SK-N-SH (cell line): Measurements from ENCODE around the gene PAFAH1B2. TPM values are rescaled to one million over a fixed set of nuclear protein-coding genes. Genes with fewer than 3 reads are reported as not detected.

Experiments used
- CTCF ChIA-PET: fragments of 300-600, 350-600 bp; formaldehyde crosslinking; extraction: SDS; loops from one replicate; lab custom pipeline; 2021; lab: Yijun Ruan, JAX
- POLR2A ChIA-PET: fragments of 350-600 bp; sonication (Branson Sonifier 250); formaldehyde crosslinking; extraction: SDS; loops from one replicate; lab custom pipeline; 2020; ENCODE audit warnings: antibody characterized with exemption, inconsistent platforms; lab: Yijun Ruan, JAX
- DNase-seq: peaks from one replicate; pipeline ENCODE4 v3.0.0; 2012
- H2AFZ ChIP-seq: fragments of 200-600 bp; sonication (generic); 2 replicates; pipeline ENCODE4 v1.8.1; 2016; ENCODE audit warnings: antibody characterized with exemption, mild to moderate bottlenecking, low read depth
- H3F3A ChIP-seq: fragments of 200-600 bp; sonication (generic); replicated peaks from 2 replicates; pipeline ENCODE3; 2016; ENCODE audit warnings: antibody characterized with exemption, mild to moderate bottlenecking; ENCODE audit not compliant: insufficient read depth
- H3K27ac ChIP-seq, 2 experiments: fragments of 200-500 bp in 1 of 2; fragments of 200-600 bp in 1 of 2; sonication (Bioruptor generic) in 1 of 2; sonication (generic), shearing (Covaris generic) in 1 of 2; 2 replicates each; pipeline versions ENCODE4 v1.5.1 to v1.6.1; 2014 to 2016; ENCODE audit warnings: low read depth in 2 of 2, inconsistent platforms in 1 of 2, low read length in 1 of 2, mild to moderate bottlenecking in 1 of 2, mixed read lengths in 1 of 2
- H3K27me3 ChIP-seq: fragments of 200-600 bp; sonication (generic), shearing (Covaris generic); 2 replicates; pipeline ENCODE4 v1.6.1; 2016; ENCODE audit warnings: mixed run types; ENCODE audit not compliant: insufficient read depth
- H3K36me3 ChIP-seq, 2 experiments: fragments of 200-500 bp in 1 of 2; fragments of 200-600 bp in 1 of 2; sonication (Bioruptor generic) in 1 of 2; sonication (generic) in 1 of 2; replicated peaks in 1 of 2; 2 replicates each; pipeline versions ENCODE3 to v1.5.1; 2014 to 2016; ENCODE audit warnings: low read length in 1 of 2, mild to moderate bottlenecking in 1 of 2; ENCODE audit not compliant: insufficient read depth in 2 of 2, control insufficient read depth in 1 of 2
- H3K4me1 ChIP-seq, 2 experiments: fragments of 200-500 bp in 1 of 2; fragments of 200-600 bp in 1 of 2; sonication (Bioruptor generic) in 1 of 2; sonication (generic), shearing (Covaris generic) in 1 of 2; 2 replicates each; pipeline versions ENCODE4 v1.5.1 to v1.6.1; 2014 to 2016; ENCODE audit warnings: low read depth in 1 of 2, low read length in 1 of 2, mixed run types in 1 of 2; ENCODE audit not compliant: insufficient read depth in 2 of 2, control insufficient read depth in 1 of 2
- H3K4me2 ChIP-seq: fragments of 200-600 bp; sonication (generic), shearing (Covaris generic); 2 replicates; pipeline ENCODE4 v1.6.1; 2017; ENCODE audit warnings: mixed run types
- H3K4me3 ChIP-seq, 2 experiments: fragments of 200-500 bp in 1 of 2; fragments of 200-600 bp in 1 of 2; sonication (Bioruptor generic) in 1 of 2; sonication (generic), shearing (Covaris generic) in 1 of 2; 2 replicates each; pipeline versions ENCODE4 v1.5.1 to v1.8.1; 2014 to 2016; ENCODE audit warnings: low read depth in 2 of 2, inconsistent platforms in 1 of 2, low read length in 1 of 2, mild to moderate bottlenecking in 1 of 2, mixed read lengths in 1 of 2, moderate library complexity in 1 of 2
- H3K79me2 ChIP-seq: fragments of 200-600 bp; sonication (generic); 2 replicates; pipeline ENCODE4 v1.8.1; 2017; ENCODE audit warnings: mild to moderate bottlenecking; ENCODE audit not compliant: insufficient read depth
- H3K9ac ChIP-seq: fragments of 200-600 bp; sonication (generic); 2 replicates; pipeline ENCODE4 v1.6.1; 2017; ENCODE audit warnings: mixed run types
- H3K9me2 ChIP-seq: fragments of 200-600 bp; sonication (generic); 2 replicates; pipeline ENCODE4 v1.6.1; 2017; ENCODE audit warnings: mixed run types
- H3K9me3 ChIP-seq: fragments of 200-600 bp; sonication (generic); 2 replicates; pipeline ENCODE4 v1.6.1; 2017; ENCODE audit warnings: mixed run types, mild to moderate bottlenecking, moderate library complexity
- H4K20me1 ChIP-seq: fragments of 200-600 bp; sonication (generic); 2 replicates; pipeline ENCODE4 v1.6.1; 2017; ENCODE audit warnings: mild to moderate bottlenecking, mixed run types; ENCODE audit not compliant: insufficient read depth
- EZH2phosphoT487 ChIP-seq: fragments of 200-600 bp; sonication (generic); IDR thresholded peaks from 2 replicates; pipeline ENCODE4 v1.6.1; 2017; ENCODE audit warnings: low read depth, mixed run types, mild to moderate bottlenecking, antibody characterized with exemption, moderate library complexity, borderline replicate concordance
- FOSL2 ChIP-seq: IDR thresholded peaks from 2 replicates; pipeline ENCODE4 v1.4.0; 2012; ENCODE audit warnings: low read depth, mild to moderate bottlenecking, moderate library complexity, borderline replicate concordance
- FOXM1 ChIP-seq: IDR thresholded peaks from 2 replicates; pipeline ENCODE4 v1.4.0; 2012; ENCODE audit warnings: low read depth, mild to moderate bottlenecking
- GABPA ChIP-seq: IDR thresholded peaks from 2 replicates; pipeline ENCODE4 v1.4.0; 2012; ENCODE audit warnings: low read depth, mild to moderate bottlenecking
- POLR2AphosphoS5 ChIP-seq: IDR thresholded peaks from 2 replicates; pipeline ENCODE4 v1.6.1; 2012; ENCODE audit warnings: low read depth, low read length
- RFX5 ChIP-seq: IDR thresholded peaks from 2 replicates; pipeline ENCODE4 v1.6.1; 2012; ENCODE audit warnings: mild to moderate bottlenecking, improper control_type of control experiment, low read length
- RXRA ChIP-seq: IDR thresholded peaks from 2 replicates; pipeline ENCODE4 v1.4.0; 2012; ENCODE audit warnings: low read depth, mild to moderate bottlenecking, borderline replicate concordance
- TEAD4 ChIP-seq: IDR thresholded peaks from 2 replicates; pipeline ENCODE4 v1.4.0; 2012; ENCODE audit warnings: mild to moderate bottlenecking, borderline replicate concordance; ENCODE audit not compliant: insufficient read depth
- WGBS: methylation state at CpG from one replicate; pipeline ENCODE4 v1.1.6; 2017; ENCODE audit warnings: low lambda C conversion rate; 5-methylcytosine and 5-hydroxymethylcytosine counted together
- polyA plus RNA-seq, 3 experiments: library from polyadenylated mRNA; depleted of rRNA; stranded (reverse); fragments of >200 nt; gene quantifications; 2 replicates each; pipeline ENCODE4 v1.2.3, GENCODE V29; 2012
- TF ChIP-seq, protein P1 (sequence below): IDR thresholded peaks from 2 replicates; pipeline ENCODE4 v1.6.1; 2012; ENCODE audit warnings: mild to moderate bottlenecking, low read depth, low read length, moderate library complexity
- TF ChIP-seq, protein P2 (sequence below): fragments of 200-600 bp; sonication (generic); IDR thresholded peaks from 2 replicates; pipeline ENCODE4 v1.6.1; 2017; ENCODE audit warnings: antibody characterized with exemption, mild to moderate bottlenecking, moderate library complexity
- TF ChIP-seq, protein P3 (sequence below): IDR thresholded peaks from 2 replicates; pipeline ENCODE4; 2012
- TF ChIP-seq, protein P4 (sequence below): IDR thresholded peaks from 2 replicates; pipeline ENCODE4 v1.4.0; 2012; ENCODE audit warnings: low read depth
- TF ChIP-seq, protein P5 (sequence below): IDR thresholded peaks from 2 replicates; pipeline ENCODE4 v1.4.0; 2012; ENCODE audit warnings: low read depth, borderline replicate concordance

PAFAH1B2 gene
- polyA plus RNA-seq, 1 of the 3 experiments (the other 2 are of a cell fraction), result 19.6 TPM

DNA sequence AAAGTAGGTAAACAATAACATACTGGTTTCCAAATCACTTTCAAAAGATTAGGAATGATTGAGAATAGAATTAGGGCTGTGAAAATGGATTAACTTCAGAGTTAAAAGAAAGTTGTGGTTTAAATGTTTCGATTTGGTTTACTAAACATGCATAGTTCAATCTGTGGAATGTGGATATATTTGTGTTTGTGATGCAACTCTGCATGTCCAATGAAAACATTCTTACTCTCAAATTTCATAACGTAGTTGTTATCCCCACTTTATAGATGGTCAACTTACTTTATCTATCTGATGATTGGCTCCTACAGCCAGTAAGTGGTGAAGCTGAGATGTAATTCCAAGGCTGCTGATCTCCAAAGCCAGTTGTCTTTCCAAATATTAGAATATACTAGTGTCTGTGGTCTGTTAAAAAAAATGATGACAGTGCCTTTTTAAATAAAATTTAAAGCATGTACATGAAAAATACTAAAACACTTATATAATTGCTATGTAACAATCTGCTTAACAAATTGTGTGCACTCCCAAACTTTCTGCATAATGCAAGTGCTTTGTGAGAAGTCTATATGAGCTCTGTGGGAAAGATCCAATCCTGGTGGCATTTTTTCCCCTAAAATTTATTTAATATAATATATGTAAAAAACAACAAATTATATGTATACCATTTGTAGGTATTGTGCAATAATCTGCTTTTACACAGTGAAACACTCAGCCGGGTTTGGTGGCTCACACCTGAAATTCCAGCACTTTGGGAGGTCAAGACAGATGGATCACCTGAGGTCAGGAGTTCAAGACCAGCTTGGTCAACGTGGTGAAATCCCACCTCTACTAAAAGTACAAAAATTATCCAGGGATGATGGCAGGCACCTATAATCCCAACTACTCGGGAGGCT, 36.1 kb upstream of the PAFAH1B2 start:
- Histone ChIP-seq H3K79me2 (no peaks in the 10 kb centered on the region), H3K4me1 (no peaks in the 10 kb centered on the region), H3K27ac (no peak overlapping the region), H2AFZ (no peak overlapping the region), H3K4me3 (no peak overlapping the region), H3K9me3 (no peaks in the 10 kb centered on the region), H4K20me1 (no peaks in the 10 kb centered on the region), H3F3A (no peaks in the 10 kb centered on the region), H3K9ac (no peak overlapping the region), H3K27me3 (no peaks in the 10 kb centered on the region), H3K36me3 (no peaks in the 10 kb centered on the region), H3K4me2 (no peak overlapping the region), H3K9me2 (no peaks in the 10 kb centered on the region)
- no peak for TF ChIP-seq FOSL2
- TF ChIP-seq, protein P1, sequence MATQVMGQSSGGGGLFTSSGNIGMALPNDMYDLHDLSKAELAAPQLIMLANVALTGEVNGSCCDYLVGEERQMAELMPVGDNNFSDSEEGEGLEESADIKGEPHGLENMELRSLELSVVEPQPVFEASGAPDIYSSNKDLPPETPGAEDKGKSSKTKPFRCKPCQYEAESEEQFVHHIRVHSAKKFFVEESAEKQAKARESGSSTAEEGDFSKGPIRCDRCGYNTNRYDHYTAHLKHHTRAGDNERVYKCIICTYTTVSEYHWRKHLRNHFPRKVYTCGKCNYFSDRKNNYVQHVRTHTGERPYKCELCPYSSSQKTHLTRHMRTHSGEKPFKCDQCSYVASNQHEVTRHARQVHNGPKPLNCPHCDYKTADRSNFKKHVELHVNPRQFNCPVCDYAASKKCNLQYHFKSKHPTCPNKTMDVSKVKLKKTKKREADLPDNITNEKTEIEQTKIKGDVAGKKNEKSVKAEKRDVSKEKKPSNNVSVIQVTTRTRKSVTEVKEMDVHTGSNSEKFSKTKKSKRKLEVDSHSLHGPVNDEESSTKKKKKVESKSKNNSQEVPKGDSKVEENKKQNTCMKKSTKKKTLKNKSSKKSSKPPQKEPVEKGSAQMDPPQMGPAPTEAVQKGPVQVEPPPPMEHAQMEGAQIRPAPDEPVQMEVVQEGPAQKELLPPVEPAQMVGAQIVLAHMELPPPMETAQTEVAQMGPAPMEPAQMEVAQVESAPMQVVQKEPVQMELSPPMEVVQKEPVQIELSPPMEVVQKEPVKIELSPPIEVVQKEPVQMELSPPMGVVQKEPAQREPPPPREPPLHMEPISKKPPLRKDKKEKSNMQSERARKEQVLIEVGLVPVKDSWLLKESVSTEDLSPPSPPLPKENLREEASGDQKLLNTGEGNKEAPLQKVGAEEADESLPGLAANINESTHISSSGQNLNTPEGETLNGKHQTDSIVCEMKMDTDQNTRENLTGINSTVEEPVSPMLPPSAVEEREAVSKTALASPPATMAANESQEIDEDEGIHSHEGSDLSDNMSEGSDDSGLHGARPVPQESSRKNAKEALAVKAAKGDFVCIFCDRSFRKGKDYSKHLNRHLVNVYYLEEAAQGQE, result no peak
- POLR2A ChIA-PET, result interaction anchor here (0.6 kb wide), 1 partner anchor 216 kb away, joined by 3 read pairs; no protein-coding TSS in a partner anchor
- DNase-seq, result no peak
- CTCF ChIA-PET, result interaction anchor here (1.0 to 16.5 kb wide), 6 partner anchors 10 to 317 kb away, joined by 3 to 268 read pairs (median 27); partner anchors contain the start of genes APOA5, SIK3 and ZPR1
- WGBS, result 44% methylated on average over 5 of the region's 5 CpGs

DNA sequence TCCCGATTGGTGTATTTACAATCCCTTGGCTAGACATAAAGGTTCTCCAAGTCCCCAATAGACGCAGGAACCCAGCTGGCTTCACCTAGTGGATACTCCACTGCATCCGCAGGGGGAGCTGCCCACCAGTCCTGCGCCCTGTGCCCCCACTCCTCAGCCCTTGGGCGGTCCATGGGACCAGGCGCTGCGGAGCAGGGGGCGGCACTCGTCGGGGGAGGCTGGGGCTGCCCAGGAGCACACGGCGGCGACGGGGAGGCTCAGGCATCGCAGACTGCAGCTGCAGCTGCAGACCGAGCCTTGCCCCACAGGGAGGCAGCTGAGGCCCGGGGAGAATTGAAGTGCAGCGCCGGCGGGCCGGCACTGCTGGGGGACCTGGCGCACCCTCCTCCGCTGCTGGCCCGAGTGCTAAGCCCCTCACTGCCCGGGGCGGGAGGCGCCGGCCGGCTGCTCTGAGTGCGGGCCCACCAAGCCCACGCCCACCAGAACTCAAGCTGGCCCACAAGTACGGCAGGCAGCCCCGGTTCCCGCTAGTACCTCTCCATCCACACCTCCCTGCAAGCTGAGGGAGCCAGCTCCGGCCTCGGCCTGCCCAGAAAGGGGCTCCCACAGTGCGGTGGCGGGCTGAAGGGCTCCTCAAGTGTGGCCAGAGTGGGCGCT, 33.7 kb upstream of the PAFAH1B2 start:
- CTCF ChIA-PET, result interaction anchor here (1.1 to 16.5 kb wide), 4 partner anchors 13 to 319 kb away, joined by 3 to 268 read pairs (median 3); partner anchors contain the start of genes APOA5 and ZPR1
- Histone ChIP-seq H3K9ac (no peak overlapping the region), H3F3A (no peaks in the 10 kb centered on the region), H3K36me3 (no peaks in the 10 kb centered on the region), H3K4me3 (no peak overlapping the region), H3K27ac (no peak overlapping the region), H3K4me2 (no peak overlapping the region), H4K20me1 (no peaks in the 10 kb centered on the region), H2AFZ (no peak overlapping the region), H3K27me3 (no peaks in the 10 kb centered on the region), H3K79me2 (no peaks in the 10 kb centered on the region), H3K9me2 (no peaks in the 10 kb centered on the region), H3K9me3 (no peaks in the 10 kb centered on the region), H3K4me1 (no peaks in the 10 kb centered on the region)
- DNase-seq, result no peak
- POLR2A ChIA-PET, result no interaction called here
- WGBS, result 88% methylated on average over 15 of the region's 39 CpGs
- TF ChIP-seq, protein P2, sequence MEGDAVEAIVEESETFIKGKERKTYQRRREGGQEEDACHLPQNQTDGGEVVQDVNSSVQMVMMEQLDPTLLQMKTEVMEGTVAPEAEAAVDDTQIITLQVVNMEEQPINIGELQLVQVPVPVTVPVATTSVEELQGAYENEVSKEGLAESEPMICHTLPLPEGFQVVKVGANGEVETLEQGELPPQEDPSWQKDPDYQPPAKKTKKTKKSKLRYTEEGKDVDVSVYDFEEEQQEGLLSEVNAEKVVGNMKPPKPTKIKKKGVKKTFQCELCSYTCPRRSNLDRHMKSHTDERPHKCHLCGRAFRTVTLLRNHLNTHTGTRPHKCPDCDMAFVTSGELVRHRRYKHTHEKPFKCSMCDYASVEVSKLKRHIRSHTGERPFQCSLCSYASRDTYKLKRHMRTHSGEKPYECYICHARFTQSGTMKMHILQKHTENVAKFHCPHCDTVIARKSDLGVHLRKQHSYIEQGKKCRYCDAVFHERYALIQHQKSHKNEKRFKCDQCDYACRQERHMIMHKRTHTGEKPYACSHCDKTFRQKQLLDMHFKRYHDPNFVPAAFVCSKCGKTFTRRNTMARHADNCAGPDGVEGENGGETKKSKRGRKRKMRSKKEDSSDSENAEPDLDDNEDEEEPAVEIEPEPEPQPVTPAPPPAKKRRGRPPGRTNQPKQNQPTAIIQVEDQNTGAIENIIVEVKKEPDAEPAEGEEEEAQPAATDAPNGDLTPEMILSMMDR, result no peak
- TF ChIP-seq RFX5 (no peak), GABPA (no peak), FOXM1 (no peak), TEAD4 (no peak), FOSL2 (no peak), POLR2AphosphoS5 (no peak), RXRA (no peak), EZH2phosphoT487 (no peak)
- TF ChIP-seq, protein P3, sequence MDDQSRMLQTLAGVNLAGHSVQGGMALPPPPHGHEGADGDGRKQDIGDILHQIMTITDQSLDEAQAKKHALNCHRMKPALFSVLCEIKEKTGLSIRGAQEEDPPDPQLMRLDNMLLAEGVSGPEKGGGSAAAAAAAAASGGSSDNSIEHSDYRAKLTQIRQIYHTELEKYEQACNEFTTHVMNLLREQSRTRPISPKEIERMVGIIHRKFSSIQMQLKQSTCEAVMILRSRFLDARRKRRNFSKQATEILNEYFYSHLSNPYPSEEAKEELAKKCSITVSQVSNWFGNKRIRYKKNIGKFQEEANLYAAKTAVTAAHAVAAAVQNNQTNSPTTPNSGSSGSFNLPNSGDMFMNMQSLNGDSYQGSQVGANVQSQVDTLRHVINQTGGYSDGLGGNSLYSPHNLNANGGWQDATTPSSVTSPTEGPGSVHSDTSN, result no peak
- TF ChIP-seq, protein P4, sequence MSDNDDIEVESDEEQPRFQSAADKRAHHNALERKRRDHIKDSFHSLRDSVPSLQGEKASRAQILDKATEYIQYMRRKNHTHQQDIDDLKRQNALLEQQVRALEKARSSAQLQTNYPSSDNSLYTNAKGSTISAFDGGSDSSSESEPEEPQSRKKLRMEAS, result no peak
- TF ChIP-seq, protein P5, sequence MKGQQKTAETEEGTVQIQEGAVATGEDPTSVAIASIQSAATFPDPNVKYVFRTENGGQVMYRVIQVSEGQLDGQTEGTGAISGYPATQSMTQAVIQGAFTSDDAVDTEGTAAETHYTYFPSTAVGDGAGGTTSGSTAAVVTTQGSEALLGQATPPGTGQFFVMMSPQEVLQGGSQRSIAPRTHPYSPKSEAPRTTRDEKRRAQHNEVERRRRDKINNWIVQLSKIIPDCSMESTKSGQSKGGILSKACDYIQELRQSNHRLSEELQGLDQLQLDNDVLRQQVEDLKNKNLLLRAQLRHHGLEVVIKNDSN, result no peak
